Psoas muscle (tissue), 8 donors: ENCODE results near the gene TMED9. TPM values are rescaled to one million over a fixed set of nuclear protein-coding genes. Genes with fewer than 3 reads are reported as not detected.
"Not testable (repeated sequence)": the region's sequence is repeated elsewhere in the genome, so short reads cannot be mapped to it uniquely, and the experiment has no call there.

Experiments used
- ATAC-seq, 4 donors: fragments of 200-7000 bp; cut with Tn5 transposase; one replicate each; pipeline ENCODE4 v1.9.1; 2020; ENCODE audit warnings: moderate library complexity in 3 of 4, mild to moderate bottlenecking in 2 of 4
- DNase-seq, 2 donors: peaks; one replicate each; pipeline ENCODE4 v3.0.0-alpha.2; 2020
- H3K27ac ChIP-seq: fragments of 200-600 bp; one replicate; pipeline ENCODE4 v1.8.0; 2022
- H3K27me3 ChIP-seq, 3 donors: fragments of 200-600 bp in 1 of 3; one replicate each; pipeline versions ENCODE4 v1.6.1 to v1.8.0; 2013 to 2022; ENCODE audit warnings: low read length in 2 of 3, mild to moderate bottlenecking in 2 of 3, moderate library complexity in 1 of 3; ENCODE audit not compliant: insufficient read depth in 3 of 3
- H3K36me3 ChIP-seq, 2 donors: fragments of 200-600 bp in 1 of 2; one replicate each; pipeline versions ENCODE4 v1.6.1 to v1.8.0; 2013 to 2022; ENCODE audit warnings: low read depth in 1 of 2, mild to moderate bottlenecking in 1 of 2, moderate library complexity in 1 of 2; ENCODE audit not compliant: insufficient read depth in 1 of 2
- H3K4me1 ChIP-seq: fragments of 200-600 bp; one replicate; pipeline ENCODE4 v1.8.0; 2022
- H3K4me3 ChIP-seq: fragments of 200-600 bp; one replicate; pipeline ENCODE4 v1.8.0; 2022; ENCODE audit warnings: mild to moderate bottlenecking
- H3K9me3 ChIP-seq: fragments of 200-600 bp; one replicate; pipeline ENCODE4 v1.8.0; 2022
- CTCF ChIP-seq: fragments of 200-600 bp; IDR thresholded peaks from one replicate; pipeline ENCODE4 v1.8.0; 2022; ENCODE audit warnings: antibody characterized with exemption
- WGBS, 3 donors: extraction: QIAGEN DNeasy Blood & Tissue Kit; methylation state at CpG; one replicate each; pipeline versions ENCODE4 v1.1.6 to v1.1.7; 2013; 5-methylcytosine and 5-hydroxymethylcytosine counted together
- intact Hi-C, 2 donors: fragments of 100-400 bp; cut with DNase I; formaldehyde crosslinking; loops; one replicate each; pipeline versions ENCODE4 v1.11.0 to v1.14.2; 2022
- polyA plus RNA-seq, 3 donors: library from polyadenylated mRNA; stranded (reverse); fragments of 200-250 nt; gene quantifications; one replicate each; pipeline ENCODE4 v1.2.3, GENCODE V29; 2013
- total RNA-seq, 4 donors: library from RNA; stranded (reverse); fragmentation: NEBNext Ultra II Directional in 2 of 4; extraction: Animal tissue kit (Norgen Biotek cat#: 25700) in 2 of 4; gene quantifications; one replicate each; pipeline versions ENCODE4 v1.2.1 to v1.2.4, GENCODE V29; 2021 to 2023
- donor health status: healthy with polysubstance abuse.
- donor health status: DM: no; HTN: no; CAD: no; lungs with moderate emphysema.
- donor health status: Bipolar disorder and iron deficiency.
- donor health status: healthy.
- donor health status: DM: yes; HTN: yes; CAD: no.
- donor health status: DM: no; HTN: no; CAD: no.
- donor health status: DM: no; HTN: no; CAD: no.
- donor health status: DM: yes; HTN: yes; CAD: no.

The TMED9 gene
- total and polyA plus RNA-seq, 7 donors: 47.5 to 185 (median 71.9) TPM

- H3K9me3 ChIP-seq: no peaks in the 10 kb centered on the region
- intact Hi-C loops: no loop called here
- H3K27ac ChIP-seq: peak overlapping the region; percentile 56
- H3K27me3 ChIP-seq: no peaks in the 10 kb centered on the region
- no peak for DNase-seq
- H3K36me3 ChIP-seq: peaks cover 0 to 9% of the 10 kb centered on the region in 2 donors
- TF ChIP-seq CTCF: no peak
- WGBS, 3 donors: 22 to 32% (median 29%) methylated on average over 4 of the region's 4 CpGs
- H3K4me3 ChIP-seq: no peak overlapping the region
- ATAC-seq: peak in 2 of 4 donors; percentile 24 to 42
- peaks cover 27% of the 10 kb centered on the region for H3K4me1 ChIP-seq
Observed at GRCh38 chr5:177557041-177557647, 34.9 kb upstream of the TMED9 start.

DNA sequence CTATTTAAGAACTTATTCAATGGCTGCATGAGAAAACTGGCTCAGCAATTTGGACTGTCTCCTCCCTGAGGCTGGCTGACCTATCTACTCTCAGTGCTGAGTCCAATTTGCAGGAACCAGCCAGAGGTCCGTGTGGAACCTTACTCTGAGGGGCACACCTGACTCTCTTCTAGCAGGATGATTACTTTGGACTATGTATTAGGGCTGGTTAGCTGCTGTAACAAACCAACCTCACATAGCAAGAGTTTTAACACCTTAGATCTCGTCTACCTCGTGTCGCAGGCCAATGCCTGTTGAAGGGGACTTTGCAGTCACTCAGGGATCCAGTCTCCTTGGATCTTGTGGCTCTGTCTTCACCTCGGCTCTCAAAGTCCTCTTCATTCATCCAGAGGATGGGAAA, 34.2 kb upstream of the TMED9 start:
- intact Hi-C loops: no loop called here
- Histone ChIP-seq H3K4me3 (no peak overlapping the region), H3K36me3 (peaks cover 0 to 2% of the 10 kb centered on the region in 2 donors), H3K4me1 (peaks cover 21% of the 10 kb centered on the region), H3K9me3 (no peaks in the 10 kb centered on the region), H3K27ac (peak overlapping the region; percentile 56), H3K27me3 (no peaks in the 10 kb centered on the region)
- ATAC-seq (no peak), DNase-seq (no peak)
- WGBS, 3 donors: 74 to 77% (median 75%) methylated on average over 5 of the region's 5 CpGs
- no peak for TF ChIP-seq CTCF

DNA sequence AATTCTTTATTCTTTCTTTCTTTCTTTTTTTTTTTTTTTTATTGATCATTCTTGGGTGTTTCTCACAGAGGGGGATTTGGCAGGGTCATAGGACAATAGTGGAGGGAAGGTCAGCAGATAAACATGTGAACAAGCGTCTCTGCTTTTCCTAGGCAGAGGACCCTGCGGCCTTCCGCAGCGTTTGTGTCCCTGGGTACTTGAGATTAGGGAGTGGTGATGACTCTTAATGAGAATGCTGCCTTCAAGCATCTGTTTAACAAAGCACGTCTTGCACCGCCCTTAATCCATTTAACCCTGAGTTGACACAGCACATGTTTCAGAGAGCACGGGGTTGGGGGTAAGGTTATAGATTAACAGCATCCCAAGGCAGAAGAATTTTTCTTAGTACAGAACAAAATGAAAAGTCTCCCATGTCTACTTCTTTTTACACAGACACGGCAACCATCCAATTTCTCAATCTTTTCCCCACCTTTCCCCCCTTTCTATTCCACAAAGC, 32.5 kb upstream of the TMED9 start:
- ATAC-seq, DNase-seq, H3K27me3 ChIP-seq, H3K4me3 ChIP-seq, H3K9me3 ChIP-seq, H3K36me3 ChIP-seq, H3K27ac ChIP-seq, intact Hi-C loops: not testable (repeated sequence)
- 61 to 64% (median 64%) methylated on average over 7 to 8 of the region's 8 CpGs for WGBS, 3 donors
- H3K4me1 ChIP-seq: peaks cover 13% of the 10 kb centered on the region

DNA sequence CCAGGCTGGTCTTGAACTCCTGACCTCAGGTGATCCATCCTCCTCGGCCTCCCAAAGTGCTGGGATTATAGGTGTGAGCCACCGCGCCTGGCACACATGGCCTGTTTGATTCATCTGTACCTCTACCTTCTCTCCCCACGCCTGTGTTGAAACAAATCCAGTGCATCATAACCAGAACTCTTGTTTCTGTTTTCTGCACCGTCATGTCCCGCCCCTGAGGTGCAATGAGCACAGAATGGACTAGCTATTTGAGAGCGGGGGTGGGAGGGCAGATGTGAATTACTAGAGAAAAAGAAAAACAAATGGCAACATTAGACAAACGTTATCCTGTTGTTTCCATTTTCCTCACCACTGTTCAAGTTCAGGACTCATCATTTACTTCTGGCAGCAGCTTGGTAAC, 27.0 kb upstream of the TMED9 start:
- no peaks in the 10 kb centered on the region for H3K36me3 ChIP-seq
- no peak overlapping the region for H3K27ac ChIP-seq
- H3K27me3 ChIP-seq: no peaks in the 10 kb centered on the region
- WGBS, 3 donors: 75% methylated on average over 8 of the region's 8 CpGs
- no peak for DNase-seq
- H3K4me1 ChIP-seq: no peaks in the 10 kb centered on the region
- TF ChIP-seq CTCF: no peak
- no peaks in the 10 kb centered on the region for H3K9me3 ChIP-seq
- ATAC-seq: no peak
- no peak overlapping the region for H3K4me3 ChIP-seq
- intact Hi-C loops: no loop called here

- no peaks in the 10 kb centered on the region for H3K4me1 ChIP-seq
- ATAC-seq: no peak
- TF ChIP-seq CTCF: no peak
- DNase-seq: no peak
- no peaks in the 10 kb centered on the region for H3K36me3 ChIP-seq
- no peak overlapping the region for H3K27ac ChIP-seq
- H3K9me3 ChIP-seq: no peaks in the 10 kb centered on the region
- intact Hi-C loops: no loop called here
- WGBS, 3 donors: 60 to 66% (median 63%) methylated on average over 7 of the region's 7 CpGs
- H3K4me3 ChIP-seq: no peak overlapping the region
- no peaks in the 10 kb centered on the region for H3K27me3 ChIP-seq
Observed at GRCh38 chr5:177568326-177568725, 23.7 kb upstream of the TMED9 start.
